Midbrain (tissue), 1 donor: ENCODE measurements around the gene THSD7B.

Source experiments
- DNase-seq: peaks from one replicate; lab custom pipeline; 2025; lab: John Stamatoyannopoulos, UW

Gene THSD7B

DNA sequence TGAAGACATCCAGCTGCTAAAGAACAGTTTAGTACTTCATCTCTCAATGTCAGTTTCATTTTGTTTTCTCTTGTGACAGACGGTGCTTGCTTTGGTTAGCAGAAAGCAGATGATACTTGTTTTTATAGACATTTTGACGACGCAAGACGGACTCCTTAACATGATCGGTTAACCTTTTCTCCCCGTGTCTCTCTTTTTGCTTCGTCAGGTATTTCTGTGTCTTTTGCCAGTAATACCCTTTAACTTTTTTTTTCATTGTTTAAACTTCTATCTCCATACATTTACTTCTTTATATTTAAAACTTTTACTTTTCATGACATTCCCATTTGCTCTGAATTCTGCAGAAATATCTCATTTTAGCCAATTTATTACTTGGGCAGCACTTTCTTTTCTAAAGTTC is 57.9 kb downstream of the THSD7B start:
- no peak for DNase-seq

DNA sequence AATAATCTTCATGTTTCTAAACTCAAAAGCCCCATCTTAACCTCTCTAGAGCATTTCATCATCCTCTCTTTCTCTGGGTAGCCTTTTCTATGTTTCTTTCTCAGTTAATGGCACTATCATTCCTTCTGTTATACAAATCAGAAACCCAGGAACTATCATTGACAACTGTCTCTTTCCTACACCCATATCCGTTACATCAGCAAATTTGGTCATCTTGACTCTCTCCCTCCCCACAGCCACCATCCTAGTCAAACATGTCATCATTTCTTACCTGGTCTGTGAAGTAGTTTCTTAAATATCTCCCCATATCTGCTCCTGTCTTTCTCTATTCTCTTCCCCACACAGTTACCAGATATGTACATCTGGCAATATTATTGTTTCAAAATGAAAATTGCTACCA is 62.8 kb downstream of the THSD7B start:
- no peak for DNase-seq

DNA sequence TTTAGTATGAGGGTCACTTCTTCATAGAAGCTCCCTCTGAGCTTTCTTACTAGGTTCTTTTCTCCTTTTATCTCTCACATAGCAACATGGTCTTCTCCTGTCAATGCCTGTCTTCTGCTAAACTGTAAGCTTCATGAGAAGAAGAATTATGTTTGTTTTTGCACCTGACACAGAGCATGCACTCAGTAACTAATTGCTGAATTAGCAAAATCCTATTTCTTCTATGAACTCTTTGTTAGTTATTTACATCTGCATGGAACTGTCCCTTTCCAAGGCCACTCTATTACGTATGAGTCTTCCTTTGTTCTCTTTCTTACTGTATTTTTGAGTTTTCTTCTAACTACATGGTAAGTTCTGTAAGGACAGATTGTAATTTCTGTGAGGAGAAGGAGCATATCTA is 63.4 kb downstream of the THSD7B start:
- no peak for DNase-seq

DNA sequence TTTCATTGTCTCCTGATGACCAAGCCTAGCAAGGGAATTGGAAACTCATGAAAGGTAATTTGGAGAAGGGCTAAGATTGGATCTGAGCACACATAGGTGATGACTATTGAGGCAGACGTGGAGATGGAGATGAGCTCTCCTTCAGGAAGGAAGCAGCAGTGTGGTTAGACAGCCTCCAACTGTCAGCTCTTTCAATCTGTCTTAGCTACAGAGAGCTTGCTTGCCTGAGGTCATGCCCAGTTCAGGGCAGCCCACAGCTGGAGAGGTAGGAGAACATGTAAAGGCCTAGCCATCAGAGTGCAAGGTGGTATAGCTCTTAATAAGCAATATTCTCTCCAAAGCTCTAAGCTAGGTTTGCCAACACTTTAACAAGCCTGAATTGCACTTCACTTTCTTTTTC is 79.2 kb downstream of the THSD7B start:
- DNase-seq: no peak

DNA sequence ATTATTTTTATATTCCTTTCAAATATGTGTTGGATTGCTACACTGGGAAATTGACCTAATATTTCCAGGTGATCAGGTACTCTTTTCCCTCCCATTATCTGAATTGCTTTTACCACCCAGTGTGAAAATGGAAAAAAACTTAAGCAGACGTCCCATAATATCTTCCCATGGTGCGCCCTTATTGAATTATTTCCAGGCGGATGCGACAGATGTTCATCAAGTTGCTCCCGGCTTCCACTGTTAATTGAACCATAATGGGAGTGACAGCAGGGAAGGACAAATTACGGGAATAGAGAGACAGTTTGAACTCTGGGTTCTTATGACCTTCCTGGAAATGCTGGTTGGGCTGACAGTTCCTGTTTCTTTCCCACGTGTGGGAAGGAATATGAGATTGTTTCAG is 93.3 kb downstream of the THSD7B start:
- DNase-seq: no peak

DNA sequence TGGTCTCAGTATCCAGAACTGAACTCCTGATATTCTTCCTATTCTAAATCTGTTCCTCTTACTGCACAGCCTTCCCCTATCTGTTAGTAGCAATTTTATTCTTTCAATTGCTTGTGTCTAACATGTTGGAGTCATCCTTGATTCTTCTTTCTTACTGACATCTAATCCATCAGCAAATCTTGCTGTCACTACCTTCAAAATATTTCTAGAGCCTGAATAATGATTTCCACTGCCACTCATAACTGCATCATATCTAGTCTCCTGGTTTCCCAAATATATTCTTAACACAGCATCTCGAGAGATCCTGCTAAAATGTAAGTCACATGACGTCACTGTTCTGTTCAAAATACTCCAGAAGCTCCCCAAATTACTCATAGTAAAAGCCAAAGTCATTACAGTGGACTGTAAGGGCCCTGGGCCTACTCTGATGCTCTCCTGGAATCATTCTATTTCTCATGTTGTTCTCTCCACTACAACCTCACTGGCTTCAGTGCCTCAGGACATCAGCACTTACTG is 95.2 kb downstream of the THSD7B start:
- no peak for DNase-seq

DNA sequence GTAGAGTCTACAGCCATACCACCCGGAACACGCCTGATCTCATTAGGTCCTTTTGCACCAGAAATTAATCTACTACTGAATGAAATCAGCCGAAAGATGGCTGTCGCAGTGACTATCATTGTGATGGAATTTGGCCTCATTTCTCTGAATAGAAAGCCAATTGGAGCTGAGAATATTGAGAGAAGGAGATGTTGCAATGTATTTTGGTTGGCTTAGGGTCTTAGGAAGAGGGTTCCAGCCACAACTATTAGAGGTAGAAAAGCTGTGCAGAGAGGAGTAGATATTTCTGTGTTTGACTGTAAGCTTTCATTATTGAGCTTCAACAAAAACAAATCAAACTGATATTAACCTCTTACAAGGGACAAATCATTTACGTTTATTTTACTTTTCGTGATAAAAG is 98.1 kb downstream of the THSD7B start:
- no peak for DNase-seq

DNA sequence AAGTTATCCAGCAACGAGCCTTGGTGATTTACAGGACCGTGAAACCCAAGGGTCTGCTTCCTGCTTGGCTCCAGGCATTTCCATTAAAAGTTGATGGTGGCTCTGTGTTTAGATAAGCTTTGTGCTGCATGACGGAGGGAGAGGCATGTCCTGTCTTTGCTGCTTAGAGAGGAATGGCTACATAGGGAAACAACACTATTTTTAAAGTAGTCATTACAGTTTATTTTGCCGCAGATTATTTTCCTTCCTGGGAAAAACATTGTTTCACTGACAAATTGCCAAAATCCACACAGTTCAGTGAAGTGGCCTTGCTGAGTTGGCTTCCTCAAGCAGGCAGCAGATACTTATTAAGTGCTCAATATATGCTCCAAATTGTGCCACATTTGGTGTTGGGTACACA is 98.5 kb downstream of the THSD7B start:
- DNase-seq: no peak

DNA sequence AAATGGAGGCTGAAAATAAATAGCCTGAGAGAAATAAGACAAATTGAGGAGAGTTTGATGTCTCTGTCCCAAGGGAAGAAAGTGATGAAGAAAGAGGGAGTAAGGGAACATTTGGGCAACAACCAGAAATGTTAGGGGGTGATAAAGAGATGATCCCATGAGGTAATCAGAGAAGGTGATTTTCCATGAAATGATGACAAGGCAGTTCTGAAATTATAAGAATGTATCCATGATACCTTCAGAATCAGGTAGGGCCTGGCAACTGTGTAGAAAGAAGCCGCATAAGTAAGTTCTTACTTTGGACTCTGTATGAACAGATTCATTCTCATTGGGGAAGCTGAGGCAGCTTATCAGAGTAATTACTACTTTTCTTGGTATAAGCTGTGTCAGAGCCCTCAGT is 106.1 kb downstream of the THSD7B start:
- no peak for DNase-seq

DNA sequence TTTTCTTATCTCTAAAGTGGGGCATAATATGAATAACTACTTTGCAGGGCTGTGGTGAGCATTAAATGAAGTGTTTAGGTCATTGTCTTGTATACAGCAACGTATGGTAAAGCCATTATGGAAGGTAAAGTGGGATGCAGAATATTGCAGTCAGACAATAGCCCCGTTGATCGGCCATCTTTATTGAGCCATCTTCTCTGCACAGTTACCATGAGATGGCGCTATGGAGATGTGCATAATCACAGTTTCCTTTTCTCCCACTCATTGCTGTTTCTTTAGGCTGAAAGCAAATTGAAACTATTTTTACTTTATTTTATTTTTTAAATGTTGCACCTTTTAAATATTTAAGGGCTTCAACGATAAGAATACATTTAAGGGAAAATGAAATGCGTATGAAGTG is 108.9 kb downstream of the THSD7B start:
- no peak for DNase-seq

DNA sequence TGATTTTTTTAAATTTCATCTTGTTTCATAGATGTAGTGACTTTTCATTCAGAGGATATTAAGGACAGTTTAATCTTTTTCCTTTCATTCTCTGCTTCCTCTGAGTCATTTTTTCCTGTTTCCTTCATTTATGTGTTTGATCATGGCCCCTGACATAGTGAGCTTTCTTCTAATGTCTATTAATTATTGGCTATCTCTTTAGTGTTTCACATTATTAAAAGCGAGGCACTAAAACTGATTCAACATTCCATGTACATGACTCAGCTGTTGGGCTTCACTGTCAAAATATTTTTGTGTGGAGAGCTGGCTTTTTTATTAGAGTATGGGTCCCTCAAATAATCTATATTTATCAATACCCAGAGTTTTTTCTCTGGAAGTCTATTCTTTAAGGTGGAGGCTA is 125.8 kb downstream of the THSD7B start:
- no peak for DNase-seq

DNA sequence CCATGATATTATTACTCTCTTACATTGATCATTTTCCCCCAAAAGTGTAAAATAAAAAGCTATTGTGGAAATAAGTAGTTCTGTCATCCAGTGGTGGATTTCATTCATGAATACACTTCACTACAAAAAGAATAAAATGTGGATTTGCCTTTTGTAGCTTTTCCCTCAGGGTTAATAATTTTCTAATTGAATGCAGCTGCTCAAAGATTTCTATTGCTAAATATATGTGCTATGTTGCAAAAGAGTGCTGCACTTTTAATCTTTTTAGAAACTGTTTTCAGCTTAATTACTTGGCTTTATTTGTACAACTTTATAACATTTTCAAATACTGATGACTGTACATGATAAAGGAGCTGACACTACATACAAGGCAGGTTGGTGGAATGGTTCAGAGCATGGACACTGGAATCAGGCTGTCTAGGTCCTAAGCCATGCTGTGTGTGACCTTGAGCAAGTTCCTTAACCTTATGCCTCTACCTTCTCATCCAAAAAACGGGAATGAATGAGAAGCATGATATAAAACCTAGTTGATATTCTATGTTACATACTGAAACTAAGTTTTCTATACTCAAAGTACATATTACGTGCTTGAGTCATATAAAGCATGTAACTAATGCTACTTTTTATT is 128.8 kb downstream of the THSD7B start:
- DNase-seq: no peak

DNA sequence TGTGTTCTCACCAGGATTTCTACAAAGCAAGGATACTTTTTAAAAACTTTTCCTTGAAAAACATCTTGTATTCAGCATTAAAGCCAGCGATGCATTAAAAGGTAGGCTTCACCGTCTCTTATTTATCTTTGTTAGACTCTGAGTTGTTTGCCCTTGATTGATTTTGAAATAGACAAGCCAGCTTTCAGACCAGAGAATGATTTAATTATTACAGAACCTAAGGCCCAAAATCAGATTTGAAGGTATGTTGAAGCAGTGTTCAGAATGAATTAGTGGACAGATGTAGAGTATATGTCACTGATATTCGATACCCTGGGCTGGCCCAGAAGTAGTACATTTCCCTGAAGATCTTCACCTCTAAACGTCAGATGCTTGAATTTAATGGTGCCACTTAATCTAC is 136.4 kb downstream of the THSD7B start:
- DNase-seq: no peak

DNA sequence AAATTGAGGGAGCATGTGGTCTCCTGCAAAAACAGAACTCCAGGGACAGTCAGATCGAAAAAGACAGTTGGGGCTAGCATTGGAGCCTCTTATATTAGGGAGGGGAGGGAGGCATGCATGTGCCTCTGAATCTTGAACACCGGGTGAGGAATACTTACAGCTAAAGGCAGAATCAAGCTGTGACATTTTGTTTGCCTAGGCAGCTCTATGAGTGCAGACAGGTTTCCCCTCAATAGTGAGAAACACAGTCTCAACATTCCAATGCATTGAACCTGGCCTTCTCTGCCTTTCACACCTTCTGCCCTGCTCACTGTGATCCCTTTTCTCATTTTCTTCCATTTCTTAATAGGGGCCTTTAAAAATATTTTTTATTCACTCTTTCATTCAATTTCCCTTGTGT is 140.4 kb downstream of the THSD7B start:
- DNase-seq: no peak

DNA sequence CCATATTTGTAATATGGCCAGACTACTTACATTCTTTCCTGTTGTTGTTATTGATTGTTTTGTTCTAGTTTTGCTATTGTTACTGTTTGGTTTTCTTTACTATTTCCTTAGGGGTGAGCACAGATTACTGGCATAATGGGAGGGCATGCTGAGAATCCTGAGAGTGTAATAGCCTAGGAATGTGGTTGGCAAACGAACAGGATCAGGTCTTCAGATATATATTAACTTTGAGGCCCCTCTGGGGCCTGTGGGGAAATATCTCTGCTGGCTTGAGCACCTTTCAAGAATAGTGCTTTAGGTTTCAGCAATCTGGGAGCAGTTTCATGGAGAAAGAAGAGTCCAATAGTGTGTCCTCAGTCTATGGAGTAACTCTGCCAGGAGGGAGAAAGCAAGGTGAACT is 144.4 kb downstream of the THSD7B start:
- DNase-seq: no peak

DNA sequence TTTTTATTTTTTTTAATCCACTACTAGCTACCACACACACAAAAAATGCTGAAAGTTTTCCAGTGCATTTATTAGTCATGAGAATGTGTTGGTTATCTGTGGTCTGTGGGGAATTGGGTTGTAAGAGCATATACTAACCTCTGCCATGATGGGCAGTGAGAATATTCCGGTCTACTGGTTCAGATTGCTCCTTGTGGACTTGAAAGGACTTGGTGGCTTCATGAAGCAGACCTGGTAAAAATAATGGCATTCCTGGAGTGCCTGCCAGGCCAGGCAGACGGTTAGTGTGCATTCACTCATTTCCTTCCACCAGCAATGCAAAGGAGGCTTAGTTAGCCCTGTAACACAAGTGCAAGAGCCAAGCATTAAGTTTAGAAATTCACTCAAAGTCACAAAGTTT is 150.8 kb downstream of the THSD7B start:
- DNase-seq: no peak

DNA sequence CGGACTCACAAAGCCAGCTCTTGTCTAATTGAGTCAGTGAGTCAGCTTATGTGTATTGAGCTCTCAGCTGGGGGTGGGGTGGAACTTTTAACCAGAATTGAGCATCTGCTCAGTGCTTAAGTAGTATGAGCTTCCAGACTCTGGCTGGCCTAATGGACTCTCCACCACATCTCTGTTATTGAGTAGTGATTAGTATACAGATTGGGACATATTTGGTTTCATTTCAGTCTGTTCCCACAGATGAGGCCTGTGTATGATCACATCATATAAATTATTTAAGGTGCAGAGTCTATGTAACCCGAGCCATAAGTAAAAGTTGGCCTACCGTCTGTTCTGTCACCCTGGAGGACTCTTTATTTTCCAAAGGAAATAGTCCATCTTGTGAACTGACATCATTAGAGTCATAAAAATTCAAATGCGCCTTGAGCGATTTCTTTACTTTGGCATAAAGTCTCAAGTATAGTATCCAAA is 152.1 kb downstream of the THSD7B start:
- no peak for DNase-seq

DNA sequence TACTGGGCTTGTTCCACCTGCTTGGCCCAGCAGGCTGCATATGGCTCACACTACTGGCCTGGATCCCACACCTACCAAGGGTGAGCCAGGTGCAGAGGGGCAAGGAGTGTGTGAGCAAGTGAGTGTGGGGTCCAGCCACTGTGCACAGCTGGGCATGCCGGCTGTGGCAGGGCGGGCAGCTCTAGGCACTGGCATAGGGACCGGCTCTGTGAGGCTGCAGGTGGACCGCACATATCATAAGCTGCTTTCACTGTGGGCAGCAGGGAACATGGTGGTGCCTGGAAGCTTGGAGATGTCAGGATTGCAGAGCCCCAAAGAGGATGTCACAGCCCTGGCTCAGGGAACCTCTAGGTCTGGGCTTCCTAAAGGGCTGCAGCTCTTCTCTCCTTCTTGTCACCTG is 154.3 kb downstream of the THSD7B start:
- DNase-seq: no peak

DNA sequence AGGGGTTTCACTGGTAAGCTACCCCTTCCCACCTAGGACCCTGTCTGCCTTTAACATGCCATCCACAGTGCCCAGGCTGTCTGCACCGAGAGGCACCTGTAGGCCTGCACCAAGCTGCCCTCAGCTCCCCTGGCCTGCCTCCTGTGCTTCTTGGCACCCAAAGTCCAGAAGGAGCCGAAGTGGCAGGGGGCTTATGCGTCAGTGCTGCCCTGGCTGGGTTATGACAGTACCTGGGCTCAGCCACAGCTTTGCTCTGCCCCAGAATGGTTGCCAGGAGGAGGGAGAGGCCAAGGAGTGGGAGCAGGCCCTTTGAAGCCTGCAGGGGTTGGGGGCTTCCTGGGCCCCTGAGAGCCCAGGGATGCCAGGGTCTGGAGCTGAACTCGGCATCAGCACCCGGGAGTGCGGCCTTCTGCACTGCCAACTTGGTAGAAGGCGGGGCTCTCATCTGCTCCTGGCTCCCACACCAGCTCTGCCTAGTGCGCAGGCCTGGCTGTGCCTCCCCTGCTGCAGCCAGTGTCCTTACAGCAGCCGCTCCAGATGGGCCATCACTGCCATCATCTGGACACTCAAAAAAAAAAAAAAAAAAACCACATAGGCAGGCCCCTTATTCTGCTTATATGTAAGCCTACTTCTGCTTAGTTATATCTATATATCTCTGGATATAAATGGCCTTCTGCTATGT is 155.4 kb downstream of the THSD7B start:
- DNase-seq: no peak

DNA sequence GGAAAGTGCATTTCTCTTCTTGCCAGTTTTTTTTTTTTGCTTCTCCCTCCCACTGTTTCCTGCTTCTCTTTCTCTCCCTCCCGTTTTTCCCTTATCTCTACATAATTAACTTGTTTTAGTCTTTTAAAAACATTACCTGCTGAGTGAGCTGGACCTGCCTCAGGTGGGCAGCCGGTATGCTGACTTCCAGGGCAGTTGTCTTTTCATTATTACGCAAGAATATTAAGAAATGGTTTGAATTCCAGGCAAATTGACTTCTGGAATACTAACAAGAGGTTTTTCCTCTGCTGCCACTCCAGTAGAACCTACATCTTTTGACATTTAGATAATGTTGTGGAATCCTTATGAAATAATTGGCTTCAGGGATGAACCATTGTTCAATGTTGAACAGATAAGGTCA is 161.8 kb downstream of the THSD7B start:
- no peak for DNase-seq

DNA sequence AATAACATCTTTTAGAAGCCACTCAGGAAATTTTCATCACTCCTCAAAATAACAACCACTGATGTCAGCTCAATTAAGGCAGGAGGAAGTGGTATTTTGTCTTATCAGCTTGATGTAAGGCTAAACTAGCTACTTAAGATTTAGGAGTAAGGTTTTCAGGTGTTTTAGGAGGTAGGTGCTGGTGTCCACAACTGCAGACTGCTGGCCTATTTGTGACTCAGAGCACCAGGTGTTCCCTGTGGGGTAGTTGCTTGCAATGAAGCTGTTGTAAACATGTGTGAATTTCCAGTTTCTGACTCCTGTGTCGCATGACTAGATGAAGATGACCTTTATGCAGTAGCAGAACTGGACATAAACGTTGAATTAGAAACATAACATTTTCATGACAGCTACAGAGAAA is 164.2 kb downstream of the THSD7B start:
- no peak for DNase-seq

DNA sequence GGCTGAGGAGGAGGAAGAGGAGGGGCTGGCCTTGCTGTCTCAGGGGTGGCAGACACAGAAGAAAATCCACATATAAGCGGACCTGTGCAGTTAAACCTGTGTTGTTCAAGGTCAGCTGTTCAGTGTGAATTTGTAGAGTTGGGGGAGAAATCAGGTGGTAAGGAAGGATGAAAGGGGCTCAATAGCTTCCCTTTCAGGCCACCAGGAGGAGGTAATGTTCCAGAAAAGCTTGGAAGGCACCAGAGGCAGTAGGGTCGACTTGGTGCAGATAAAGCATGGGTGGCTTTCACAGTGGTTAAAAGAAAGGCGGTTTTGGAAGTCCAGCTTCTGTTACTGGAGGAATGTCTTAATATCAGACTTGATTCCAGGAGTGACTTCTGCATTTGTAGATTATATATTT is 167.4 kb downstream of the THSD7B start:
- DNase-seq: no peak

DNA sequence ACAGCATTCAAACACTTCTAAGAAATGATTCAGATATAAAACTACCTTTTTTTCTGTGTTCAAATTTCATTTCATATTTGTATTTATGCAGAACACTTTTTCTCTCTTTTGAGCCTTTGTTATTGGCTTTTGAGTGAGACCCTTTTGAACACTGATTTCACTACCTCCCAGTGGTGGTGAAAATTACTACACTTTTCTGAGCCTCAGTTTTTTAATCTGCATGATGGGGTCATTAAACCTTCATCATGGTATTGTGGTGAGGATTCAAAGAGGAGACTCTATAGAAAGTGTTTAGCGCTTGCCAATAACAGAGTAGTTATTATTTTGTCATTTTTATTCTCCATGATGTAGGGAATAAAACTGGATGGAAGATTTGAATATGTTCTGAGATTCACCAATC is 169.8 kb downstream of the THSD7B start:
- no peak for DNase-seq

DNA sequence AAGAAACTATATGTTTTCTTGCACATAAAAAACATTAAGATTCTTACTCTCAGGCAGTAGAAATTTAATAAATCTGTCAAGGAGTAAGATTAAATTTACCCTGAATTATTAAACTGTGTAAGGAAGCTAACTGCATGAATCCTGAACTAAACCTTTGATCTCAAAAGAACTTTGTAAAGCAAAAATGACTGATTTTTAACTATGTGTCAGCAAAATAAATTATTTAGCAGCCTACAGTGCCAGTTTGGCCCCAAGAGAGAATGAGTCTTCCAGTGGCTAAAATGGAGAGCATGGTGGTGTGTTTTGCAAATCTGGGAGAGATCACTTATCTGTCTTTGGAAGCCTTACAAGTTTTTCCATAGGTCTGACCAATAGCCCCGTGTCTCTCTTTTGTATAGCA is 190.7 kb downstream of the THSD7B start:
- DNase-seq: no peak
